SK-N-SH (cell line): ENCODE results near the gene CBX3.

Experiments used
- CTCF ChIP-seq: fragments of 200-600 bp; sonication (generic); IDR thresholded peaks from 2 replicates; pipeline ENCODE4 v1.6.1; 2017; ENCODE audit warnings: antibody characterized with exemption, mild to moderate bottlenecking, moderate library complexity
- ELF1 ChIP-seq: IDR thresholded peaks from 2 replicates; pipeline ENCODE4 v1.4.0; 2012
- EP300 ChIP-seq, 2 experiments: IDR thresholded peaks; 2 replicates each; pipeline versions ENCODE4 v1.4.0 to v1.6.1; 2012; ENCODE audit warnings: borderline replicate concordance in 1 of 2, low read depth in 1 of 2, low read length in 1 of 2
- GATA2 ChIP-seq: sonication (generic); formaldehyde crosslinking; IDR thresholded peaks from 2 replicates; pipeline ENCODE4 v1.5.0; 2020; ENCODE audit warnings: mild to moderate bottlenecking, missing genetic modification reagents
- POLR2AphosphoS5 ChIP-seq: IDR thresholded peaks from 2 replicates; pipeline ENCODE4 v1.6.1; 2012; ENCODE audit warnings: low read depth, low read length
- RCOR1 ChIP-seq: fragments of 150-350 bp; IDR thresholded peaks from 2 replicates; pipeline ENCODE4 v1.6.1; 2017; ENCODE audit warnings: antibody characterized with exemption, low read length
- RXRA ChIP-seq: IDR thresholded peaks from 2 replicates; pipeline ENCODE4 v1.4.0; 2012; ENCODE audit warnings: low read depth, mild to moderate bottlenecking, borderline replicate concordance
- SIN3A ChIP-seq: IDR thresholded peaks from 2 replicates; pipeline ENCODE4 v1.6.1; 2012; ENCODE audit warnings: low read depth, mild to moderate bottlenecking, low read length, moderate library complexity, borderline replicate concordance
- SMC3 ChIP-seq: IDR thresholded peaks from 2 replicates; pipeline ENCODE4 v1.6.1; 2012; ENCODE audit warnings: low read depth, low read length, improper control_type of control experiment

GRCh38 chr7:26179422-26179821 lies 22.1 kb upstream of the CBX3 start:
- TF ChIP-seq EP300 (IDR thresholded peaks at IDR 0.05; ENCODE audit: borderline replicate concordance in 1 of 2, low read depth in 1 of 2, low read length in 1 of 2) (no peak), RXRA (no peak), CTCF (no peak), ELF1 (no peak), SMC3 (no peak), SIN3A (no peak), GATA2 (CRISPR knock-in tag) (no peak), RCOR1 (no peak), POLR2AphosphoS5 (no peak)
